Activated naive CD4-positive, alpha-beta T cell treated with anti-CD3 and anti-CD28 coated beads, Interleukin-2, amount 50 U/mL, for 72 hours (primary cell): ENCODE measurements around the gene MEGF11. TPM values are rescaled to one million over a fixed set of nuclear protein-coding genes. Genes with fewer than 3 reads are reported as not detected.

ENCODE experiments used
- ATAC-seq, 2 donors: fragments of 150-1000 bp; cut with Tn5 transposase; 2 replicates each; pipeline ENCODE4 v1.10.0; 2021; ENCODE audit warnings: mild to moderate bottlenecking in 2 of 2, moderate library complexity in 2 of 2
- DNase-seq, 2 donors: peaks; one replicate each; pipeline ENCODE4 v3.0.0; 2021 to 2022; ENCODE audit warnings: low spot score in 2 of 2
- H3K27ac Mint-ChIP-seq, 2 donors: one replicate each; pipeline ENCODE4 v1.8.0; 2022; ENCODE audit warnings: mild to moderate bottlenecking in 2 of 2, mixed read lengths in 2 of 2
- H3K36me3 Mint-ChIP-seq, 2 donors: one replicate each; pipeline ENCODE4 v1.8.0; 2022; ENCODE audit warnings: mixed read lengths in 2 of 2
- H3K9me3 Mint-ChIP-seq, 2 donors: one replicate each; pipeline ENCODE4 v1.8.0; 2022; ENCODE audit warnings: mixed read lengths in 2 of 2
- total RNA-seq, 2 donors: library from RNA; stranded (reverse); gene quantifications; one replicate each; pipeline ENCODE4 v1.2.3, GENCODE V29; 2022

Gene MEGF11
- total RNA-seq, 2 donors from 2014 or later: not detected

GRCh38 chr15:65948383-65948782, 305.2 kb downstream of the MEGF11 start:
- DNase-seq (no peak), ATAC-seq (no peak)
- Mint-ChIP-seq H3K36me3 (no peaks in the 10 kb centered on the region), H3K27ac (no peak overlapping the region), H3K9me3 (no peaks in the 10 kb centered on the region)

- ATAC-seq: no peak
- Mint-ChIP-seq H3K27ac (no peak overlapping the region), H3K36me3 (no peaks in the 10 kb centered on the region)
Observed at GRCh38 chr15:65947041-65947440, 306.5 kb downstream of the MEGF11 start.

DNA sequence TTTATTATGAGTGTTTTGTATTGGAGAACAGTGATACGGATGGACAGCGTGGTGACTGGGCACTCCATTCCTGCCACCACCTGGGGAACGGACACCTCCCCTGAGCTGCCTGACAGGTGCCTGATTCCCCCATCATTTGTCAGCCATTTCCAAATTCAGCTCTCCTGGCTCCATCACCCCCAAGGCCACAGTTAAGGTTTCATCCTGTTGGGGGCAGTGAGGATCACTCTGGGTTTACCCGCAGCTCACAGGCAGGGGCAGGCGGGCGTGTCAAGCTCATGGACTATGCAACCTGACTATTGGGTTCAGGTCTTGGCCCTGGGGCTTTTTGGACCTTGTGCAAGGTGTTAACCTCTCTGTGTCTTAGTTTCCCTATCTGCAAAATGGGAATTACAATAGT, 307.9 kb downstream of the MEGF11 start:
- DNase-seq (no peak), ATAC-seq (no peak)
- Mint-ChIP-seq H3K27ac (no peak overlapping the region), H3K9me3 (no peaks in the 10 kb centered on the region), H3K36me3 (no peaks in the 10 kb centered on the region)

More at GRCh38 chr15:65947041-65947440, 306.5 kb downstream of the MEGF11 start:
- H3K9me3 Mint-ChIP-seq: no peaks in the 10 kb centered on the region
- no peak for DNase-seq

DNA sequence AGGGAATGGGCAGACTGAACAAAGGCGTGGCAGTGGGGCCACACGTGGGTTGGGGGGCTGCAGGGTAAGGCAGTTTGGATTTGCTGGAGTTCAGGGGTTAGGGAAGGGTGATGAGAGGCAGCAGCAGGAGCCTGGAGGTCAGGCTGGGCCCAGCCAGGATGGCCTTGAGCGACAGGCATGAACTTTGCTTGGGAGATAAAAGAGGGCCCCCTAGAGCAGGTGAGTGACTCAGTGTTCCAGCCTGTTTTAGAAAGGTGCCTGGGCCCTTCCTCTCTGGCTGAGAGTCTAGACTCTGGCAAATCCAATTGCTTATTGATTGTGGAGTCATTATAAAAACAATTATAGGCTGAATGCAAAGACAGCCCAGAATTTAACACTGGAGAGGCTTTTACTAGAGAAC, 309.1 kb downstream of the MEGF11 start:
- Mint-ChIP-seq H3K9me3 (no peaks in the 10 kb centered on the region), H3K27ac (no peak overlapping the region), H3K36me3 (no peaks in the 10 kb centered on the region)
- ATAC-seq: no peak
- no peak for DNase-seq

DNA sequence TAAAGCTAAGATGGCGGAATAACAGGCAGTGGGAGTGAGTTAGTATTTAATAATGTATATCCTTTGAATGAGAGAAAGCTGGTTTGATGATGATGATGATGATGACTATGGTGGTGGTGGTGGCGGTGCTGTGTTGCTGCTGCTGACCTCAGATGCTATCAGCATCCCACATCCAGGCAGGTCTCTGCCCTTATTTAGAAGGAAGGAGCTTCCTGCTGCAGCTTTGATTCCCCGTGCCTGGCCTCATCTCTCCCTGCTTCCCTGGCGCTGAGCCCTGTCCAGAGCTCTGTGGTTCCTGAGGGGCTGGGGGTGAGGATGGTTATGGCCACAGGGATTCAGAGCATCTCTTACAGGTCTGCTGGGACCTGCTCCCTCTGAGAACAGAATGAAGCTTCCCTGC, 311.1 kb downstream of the MEGF11 start:
- no peaks in the 10 kb centered on the region for H3K36me3 Mint-ChIP-seq
- no peak for DNase-seq
- no peak overlapping the region for H3K27ac Mint-ChIP-seq
- H3K9me3 Mint-ChIP-seq: no peaks in the 10 kb centered on the region
- ATAC-seq: peak in 1 of 2 donors; percentile 70

DNA sequence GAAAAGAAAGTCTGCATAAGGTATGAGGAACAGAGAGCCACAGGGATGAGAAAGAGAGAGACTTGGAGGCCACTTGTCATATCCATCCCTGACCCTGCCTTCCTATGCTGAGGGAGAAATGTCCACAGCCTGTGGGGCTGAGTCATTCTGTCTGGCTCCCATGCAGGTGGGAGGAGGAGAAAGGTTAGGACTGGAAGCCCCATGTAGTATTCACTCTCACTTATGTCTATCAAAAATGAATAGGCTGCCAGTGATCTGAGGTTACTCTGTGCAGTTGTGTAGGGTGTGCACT, 313.0 kb downstream of the MEGF11 start:
- no peak overlapping the region for H3K27ac Mint-ChIP-seq
- no peaks in the 10 kb centered on the region for H3K36me3 Mint-ChIP-seq
- no peaks in the 10 kb centered on the region for H3K9me3 Mint-ChIP-seq
- ATAC-seq: peak; percentile 32 to 38
- DNase-seq: no peak

DNA sequence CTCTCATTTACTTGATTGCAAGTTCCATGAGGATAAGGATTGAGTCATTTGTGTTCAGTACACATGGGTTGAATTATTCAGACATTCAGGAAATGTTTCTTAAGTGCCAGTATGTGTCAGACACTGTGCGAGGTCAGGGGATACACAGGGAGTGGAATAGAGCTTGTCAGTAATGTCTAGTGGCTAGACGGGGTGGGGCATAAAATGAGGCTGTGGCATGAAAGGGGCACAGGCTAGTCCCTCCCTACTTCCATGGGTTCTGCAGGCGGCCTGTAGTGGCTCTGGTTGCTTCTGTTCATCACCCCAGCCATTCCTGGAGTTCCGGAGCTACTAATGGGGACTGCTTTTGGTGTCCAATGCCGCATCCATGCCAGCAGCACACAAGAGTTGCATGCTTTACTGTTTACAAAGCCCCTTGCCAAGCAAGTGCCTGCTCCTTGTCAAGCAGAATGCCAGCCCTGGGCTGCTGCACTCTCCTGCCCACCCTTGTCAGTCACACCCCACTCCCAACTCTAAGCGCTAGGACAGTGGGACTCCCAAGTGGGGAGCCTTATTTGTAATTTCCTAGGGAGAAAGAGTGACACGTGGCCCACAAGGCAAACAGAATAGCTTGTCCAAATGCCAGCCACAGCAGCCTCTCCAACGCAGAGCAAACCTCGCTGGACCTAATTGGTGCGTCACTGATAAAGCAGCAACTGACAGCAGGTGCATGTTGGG, 313.5 kb downstream of the MEGF11 start:
- DNase-seq (no peak), ATAC-seq (peak in 1 of 2 donors; percentile 54)
- Mint-ChIP-seq H3K9me3 (no peaks in the 10 kb centered on the region), H3K27ac (no peak overlapping the region), H3K36me3 (no peaks in the 10 kb centered on the region)

GRCh38 chr15:65938604-65939003, 314.9 kb downstream of the MEGF11 start:
- H3K27ac Mint-ChIP-seq: peak overlapping the region in 1 of 2 donors; percentile 31
- no peak for DNase-seq
- H3K36me3 Mint-ChIP-seq: no peaks in the 10 kb centered on the region
- H3K9me3 Mint-ChIP-seq: no peaks in the 10 kb centered on the region
- no peak for ATAC-seq

- no peaks in the 10 kb centered on the region for H3K9me3 Mint-ChIP-seq
- ATAC-seq (no peak), DNase-seq (no peak)
- no peak overlapping the region for H3K27ac Mint-ChIP-seq
- no peaks in the 10 kb centered on the region for H3K36me3 Mint-ChIP-seq
Observed at GRCh38 chr15:65937476-65937875, 316.1 kb downstream of the MEGF11 start.

DNA sequence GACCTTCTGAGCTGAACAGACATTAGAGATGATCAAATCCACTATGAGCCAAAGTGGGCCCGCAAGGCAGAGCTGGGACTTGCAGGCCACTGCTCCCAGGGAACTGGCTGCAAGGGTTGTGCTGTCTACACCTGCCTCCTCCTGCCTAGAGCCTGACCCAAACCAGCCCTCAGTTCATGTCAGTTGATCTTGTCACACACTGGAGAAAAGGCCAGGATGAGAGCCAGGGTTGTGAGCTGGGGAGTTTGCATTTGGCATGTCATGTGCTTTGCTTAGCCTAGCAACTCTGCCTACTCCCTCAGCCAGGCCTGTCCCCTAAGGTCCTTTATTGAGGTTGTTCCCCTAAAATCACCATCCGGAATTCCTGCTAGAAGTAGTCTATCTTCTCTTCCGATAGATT, 316.5 kb downstream of the MEGF11 start:
- Mint-ChIP-seq H3K9me3 (no peaks in the 10 kb centered on the region), H3K36me3 (no peaks in the 10 kb centered on the region), H3K27ac (no peak overlapping the region)
- ATAC-seq (no peak), DNase-seq (no peak)

GRCh38 chr15:65936282-65936681, 317.3 kb downstream of the MEGF11 start:
- H3K9me3 Mint-ChIP-seq: no peaks in the 10 kb centered on the region
- ATAC-seq: no peak
- H3K27ac Mint-ChIP-seq: no peak overlapping the region
- DNase-seq: no peak
- H3K36me3 Mint-ChIP-seq: no peaks in the 10 kb centered on the region

- Mint-ChIP-seq H3K36me3 (no peaks in the 10 kb centered on the region), H3K27ac (no peak overlapping the region), H3K9me3 (no peaks in the 10 kb centered on the region)
- ATAC-seq (no peak), DNase-seq (no peak)
Observed at GRCh38 chr15:65935391-65935790, 318.2 kb downstream of the MEGF11 start.

DNA sequence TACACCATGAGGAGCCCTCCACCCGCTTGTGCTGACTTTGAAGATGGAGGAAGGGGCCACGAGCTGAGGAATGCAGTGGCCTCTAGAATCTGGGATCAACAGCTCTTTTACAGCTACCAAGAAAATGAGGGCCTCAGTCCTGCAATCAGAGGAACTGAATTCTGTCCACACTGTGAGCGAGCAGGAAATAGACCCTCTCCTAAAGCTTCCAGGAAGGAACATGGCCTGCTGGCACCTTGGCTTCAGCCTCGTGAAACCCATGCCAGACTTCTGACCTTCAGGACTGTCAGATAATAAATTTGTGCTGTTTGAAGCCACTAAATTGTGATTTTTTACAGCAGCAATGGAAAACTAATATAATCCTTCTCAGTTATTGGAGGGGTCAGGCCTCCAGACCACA, 322.3 kb downstream of the MEGF11 start:
- Mint-ChIP-seq H3K36me3 (no peaks in the 10 kb centered on the region), H3K27ac (no peak overlapping the region), H3K9me3 (no peaks in the 10 kb centered on the region)
- ATAC-seq (no peak), DNase-seq (no peak)

GRCh38 chr15:65930134-65930533, 323.4 kb downstream of the MEGF11 start:
- Mint-ChIP-seq H3K9me3 (no peaks in the 10 kb centered on the region), H3K36me3 (no peaks in the 10 kb centered on the region), H3K27ac (peak overlapping the region in 1 of 2 donors; percentile 41)
- DNase-seq (no peak), ATAC-seq (no peak)

GRCh38 chr15:65929573-65929972, 324.0 kb downstream of the MEGF11 start:
- Mint-ChIP-seq H3K27ac (peak overlapping the region in 1 of 2 donors; percentile 24), H3K36me3 (no peaks in the 10 kb centered on the region), H3K9me3 (no peaks in the 10 kb centered on the region)
- DNase-seq (no peak), ATAC-seq (no peak)

DNA sequence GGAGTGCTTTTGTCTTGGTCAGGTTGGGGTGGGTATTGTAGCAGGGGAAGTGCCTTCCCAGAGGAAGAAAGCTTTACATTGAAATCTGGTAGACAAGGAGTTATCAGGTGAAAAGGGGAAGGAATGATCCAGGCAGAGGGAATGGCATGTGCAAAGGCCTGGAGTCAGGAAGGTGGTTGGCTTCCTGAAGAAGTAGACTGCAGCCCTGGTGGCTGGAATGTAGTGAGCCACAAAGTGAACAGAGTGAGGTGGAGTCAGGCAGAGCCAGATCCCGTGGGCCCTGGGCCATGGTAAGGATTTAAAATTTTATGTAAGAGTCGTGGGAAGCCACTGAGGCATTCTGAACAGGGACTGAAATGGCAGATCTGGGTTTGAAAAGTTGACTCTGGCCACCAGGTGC, 326.0 kb downstream of the MEGF11 start:
- Mint-ChIP-seq H3K36me3 (no peaks in the 10 kb centered on the region), H3K9me3 (no peaks in the 10 kb centered on the region), H3K27ac (no peak overlapping the region)
- DNase-seq (no peak), ATAC-seq (no peak)

DNA sequence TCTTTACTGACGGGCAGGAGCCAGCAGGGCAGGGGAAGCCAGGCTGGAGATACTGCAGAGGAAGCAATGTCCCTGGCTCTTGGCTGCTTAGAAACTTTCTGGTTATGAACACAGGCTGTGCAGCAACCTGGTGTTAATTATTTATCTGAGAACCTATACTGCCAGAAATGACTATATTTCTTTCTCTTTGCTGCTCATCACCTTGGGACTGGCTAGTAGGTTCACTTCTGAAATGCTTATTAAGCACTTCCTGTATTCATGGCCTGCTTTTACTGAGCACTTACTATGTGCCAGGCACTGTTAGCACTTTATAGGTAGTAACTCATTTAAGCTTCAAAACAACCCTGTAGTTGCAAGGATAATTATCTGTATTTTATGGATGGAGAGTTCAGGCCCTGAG, 326.7 kb downstream of the MEGF11 start:
- no peak for DNase-seq
- ATAC-seq: no peak
- no peak overlapping the region for H3K27ac Mint-ChIP-seq
- no peaks in the 10 kb centered on the region for H3K36me3 Mint-ChIP-seq
- no peaks in the 10 kb centered on the region for H3K9me3 Mint-ChIP-seq

GRCh38 chr15:65926459-65926858, 327.1 kb downstream of the MEGF11 start:
- Mint-ChIP-seq H3K9me3 (no peaks in the 10 kb centered on the region), H3K36me3 (no peaks in the 10 kb centered on the region), H3K27ac (no peak overlapping the region)
- DNase-seq: no peak
- no peak for ATAC-seq

DNA sequence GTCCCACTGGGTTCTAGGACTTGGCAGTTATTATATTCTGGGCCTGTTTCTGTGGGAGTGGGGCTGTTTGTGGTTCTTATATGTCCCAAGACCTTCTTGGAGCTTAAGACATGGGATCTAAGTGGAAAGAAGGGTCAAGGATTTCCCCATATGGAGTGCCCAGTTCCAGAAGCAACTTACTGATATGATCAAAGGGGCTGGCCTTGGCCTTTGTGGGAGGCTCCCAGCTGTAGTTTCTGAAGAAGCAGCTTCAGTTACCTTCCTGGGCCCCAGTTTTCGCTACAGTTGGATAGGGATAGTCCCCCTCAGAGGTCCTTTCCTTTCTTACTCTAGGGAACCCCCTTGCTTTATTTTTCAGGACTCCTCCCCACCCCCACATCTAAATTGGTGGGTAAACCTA, 328.2 kb downstream of the MEGF11 start:
- Mint-ChIP-seq H3K36me3 (no peaks in the 10 kb centered on the region), H3K9me3 (no peaks in the 10 kb centered on the region), H3K27ac (no peak overlapping the region)
- no peak for DNase-seq
- ATAC-seq: no peak
